ENCODE data around the gene NEDD4L. TPM values are rescaled to one million over a fixed set of nuclear protein-coding genes. Genes with fewer than 3 reads are reported as not detected.

The NEDD4L gene
- total and polyA plus RNA-seq, 4 donors = 10.2 to 20.3 (median 13.2) TPM

DNA sequence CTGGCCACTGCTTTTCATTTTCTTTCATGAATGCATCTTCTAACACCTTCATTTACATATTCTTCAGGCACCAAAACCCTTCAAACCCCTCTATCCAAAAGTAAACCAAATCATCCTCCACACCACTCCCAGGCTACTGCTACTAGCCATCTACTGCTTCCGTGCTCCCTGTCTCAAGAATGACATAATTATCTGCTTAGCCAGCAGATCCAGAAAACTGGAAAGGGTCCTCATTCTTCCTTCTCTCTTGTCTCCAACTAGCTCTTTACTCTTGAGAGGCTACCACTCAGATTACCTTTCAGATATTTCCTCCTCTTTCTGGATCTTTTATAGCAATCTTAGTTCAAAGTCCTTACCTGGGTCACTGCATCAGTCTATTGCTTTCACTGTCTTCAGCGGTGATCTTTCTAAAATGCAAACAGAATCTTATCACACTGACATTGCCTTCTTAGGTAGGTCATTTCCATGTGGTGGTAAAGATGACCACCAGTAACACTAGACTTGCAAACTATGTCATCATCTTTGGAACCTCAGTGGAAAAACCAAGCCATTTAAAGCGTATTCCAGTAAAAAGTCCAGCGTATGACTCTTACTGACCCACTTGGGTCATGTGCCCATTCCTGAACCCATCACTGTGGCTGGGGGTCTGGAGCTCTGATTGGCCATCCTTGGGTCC lies 15.8 kb upstream of the NEDD4L start:
- H3K4me1 ChIP-seq (ENCODE audit: control insufficient read depth in 4 of 4, insufficient read depth in 4 of 4, low read length in 3 of 4) = no peaks in the 10 kb centered on the region
- H3K4me3 ChIP-seq (ENCODE audit: low read depth in 1 of 3, low read length in 3 of 3) = no peak overlapping the region
- no peak overlapping the region for H3K27ac ChIP-seq (ENCODE audit: low read depth in 1 of 2, low read length in 2 of 2)
- 80% methylated on average over 4 of the region's 4 CpGs for WGBS
- H3K36me3 ChIP-seq (ENCODE audit: control insufficient read depth in 4 of 4, insufficient read depth in 3 of 4, low read depth in 1 of 4, low read length in 3 of 4) = no peaks in the 10 kb centered on the region
- TF ChIP-seq FOXA2 (IDR thresholded peaks at IDR 0.05) (no peak), HNF4G (IDR thresholded peaks at IDR 0.05) (no peak), HNF4A (conservative IDR thresholded peaks at IDR 0.05) (no peak), EGR1 (IDR thresholded peaks at IDR 0.05; ENCODE audit: low read depth in 2 of 2) (no peak), JUND (IDR thresholded peaks at IDR 0.05) (no peak), TAF1 (conservative IDR thresholded peaks at IDR 0.05) (no peak), FOXA1 (IDR thresholded peaks at IDR 0.05) (no peak), NR2F2 (IDR thresholded peaks at IDR 0.05) (no peak), SP1 (IDR thresholded peaks at IDR 0.05) (no peak), RAD21 (IDR thresholded peaks at IDR 0.05) (no peak), GABPA (IDR thresholded peaks at IDR 0.05 in 1 of 2, conservative IDR thresholded peaks at IDR 0.05 in 1 of 2) (no peak), YY1 (IDR thresholded peaks at IDR 0.05) (no peak), RXRA (IDR thresholded peaks at IDR 0.05) (no peak), ATF3 (IDR thresholded peaks at IDR 0.05) (no peak)
- TF ChIP-seq, protein P1, sequence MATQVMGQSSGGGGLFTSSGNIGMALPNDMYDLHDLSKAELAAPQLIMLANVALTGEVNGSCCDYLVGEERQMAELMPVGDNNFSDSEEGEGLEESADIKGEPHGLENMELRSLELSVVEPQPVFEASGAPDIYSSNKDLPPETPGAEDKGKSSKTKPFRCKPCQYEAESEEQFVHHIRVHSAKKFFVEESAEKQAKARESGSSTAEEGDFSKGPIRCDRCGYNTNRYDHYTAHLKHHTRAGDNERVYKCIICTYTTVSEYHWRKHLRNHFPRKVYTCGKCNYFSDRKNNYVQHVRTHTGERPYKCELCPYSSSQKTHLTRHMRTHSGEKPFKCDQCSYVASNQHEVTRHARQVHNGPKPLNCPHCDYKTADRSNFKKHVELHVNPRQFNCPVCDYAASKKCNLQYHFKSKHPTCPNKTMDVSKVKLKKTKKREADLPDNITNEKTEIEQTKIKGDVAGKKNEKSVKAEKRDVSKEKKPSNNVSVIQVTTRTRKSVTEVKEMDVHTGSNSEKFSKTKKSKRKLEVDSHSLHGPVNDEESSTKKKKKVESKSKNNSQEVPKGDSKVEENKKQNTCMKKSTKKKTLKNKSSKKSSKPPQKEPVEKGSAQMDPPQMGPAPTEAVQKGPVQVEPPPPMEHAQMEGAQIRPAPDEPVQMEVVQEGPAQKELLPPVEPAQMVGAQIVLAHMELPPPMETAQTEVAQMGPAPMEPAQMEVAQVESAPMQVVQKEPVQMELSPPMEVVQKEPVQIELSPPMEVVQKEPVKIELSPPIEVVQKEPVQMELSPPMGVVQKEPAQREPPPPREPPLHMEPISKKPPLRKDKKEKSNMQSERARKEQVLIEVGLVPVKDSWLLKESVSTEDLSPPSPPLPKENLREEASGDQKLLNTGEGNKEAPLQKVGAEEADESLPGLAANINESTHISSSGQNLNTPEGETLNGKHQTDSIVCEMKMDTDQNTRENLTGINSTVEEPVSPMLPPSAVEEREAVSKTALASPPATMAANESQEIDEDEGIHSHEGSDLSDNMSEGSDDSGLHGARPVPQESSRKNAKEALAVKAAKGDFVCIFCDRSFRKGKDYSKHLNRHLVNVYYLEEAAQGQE (IDR thresholded peaks at IDR 0.05) = no peak
- TF ChIP-seq, protein P2, sequence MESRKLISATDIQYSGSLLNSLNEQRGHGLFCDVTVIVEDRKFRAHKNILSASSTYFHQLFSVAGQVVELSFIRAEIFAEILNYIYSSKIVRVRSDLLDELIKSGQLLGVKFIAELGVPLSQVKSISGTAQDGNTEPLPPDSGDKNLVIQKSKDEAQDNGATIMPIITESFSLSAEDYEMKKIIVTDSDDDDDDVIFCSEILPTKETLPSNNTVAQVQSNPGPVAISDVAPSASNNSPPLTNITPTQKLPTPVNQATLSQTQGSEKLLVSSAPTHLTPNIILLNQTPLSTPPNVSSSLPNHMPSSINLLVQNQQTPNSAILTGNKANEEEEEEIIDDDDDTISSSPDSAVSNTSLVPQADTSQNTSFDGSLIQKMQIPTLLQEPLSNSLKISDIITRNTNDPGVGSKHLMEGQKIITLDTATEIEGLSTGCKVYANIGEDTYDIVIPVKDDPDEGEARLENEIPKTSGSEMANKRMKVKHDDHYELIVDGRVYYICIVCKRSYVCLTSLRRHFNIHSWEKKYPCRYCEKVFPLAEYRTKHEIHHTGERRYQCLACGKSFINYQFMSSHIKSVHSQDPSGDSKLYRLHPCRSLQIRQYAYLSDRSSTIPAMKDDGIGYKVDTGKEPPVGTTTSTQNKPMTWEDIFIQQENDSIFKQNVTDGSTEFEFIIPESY (IDR thresholded peaks at IDR 0.05) = no peak
- TF ChIP-seq, protein P3, sequence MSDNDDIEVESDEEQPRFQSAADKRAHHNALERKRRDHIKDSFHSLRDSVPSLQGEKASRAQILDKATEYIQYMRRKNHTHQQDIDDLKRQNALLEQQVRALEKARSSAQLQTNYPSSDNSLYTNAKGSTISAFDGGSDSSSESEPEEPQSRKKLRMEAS (IDR thresholded peaks at IDR 0.05) = no peak
- TF ChIP-seq, protein P4, sequence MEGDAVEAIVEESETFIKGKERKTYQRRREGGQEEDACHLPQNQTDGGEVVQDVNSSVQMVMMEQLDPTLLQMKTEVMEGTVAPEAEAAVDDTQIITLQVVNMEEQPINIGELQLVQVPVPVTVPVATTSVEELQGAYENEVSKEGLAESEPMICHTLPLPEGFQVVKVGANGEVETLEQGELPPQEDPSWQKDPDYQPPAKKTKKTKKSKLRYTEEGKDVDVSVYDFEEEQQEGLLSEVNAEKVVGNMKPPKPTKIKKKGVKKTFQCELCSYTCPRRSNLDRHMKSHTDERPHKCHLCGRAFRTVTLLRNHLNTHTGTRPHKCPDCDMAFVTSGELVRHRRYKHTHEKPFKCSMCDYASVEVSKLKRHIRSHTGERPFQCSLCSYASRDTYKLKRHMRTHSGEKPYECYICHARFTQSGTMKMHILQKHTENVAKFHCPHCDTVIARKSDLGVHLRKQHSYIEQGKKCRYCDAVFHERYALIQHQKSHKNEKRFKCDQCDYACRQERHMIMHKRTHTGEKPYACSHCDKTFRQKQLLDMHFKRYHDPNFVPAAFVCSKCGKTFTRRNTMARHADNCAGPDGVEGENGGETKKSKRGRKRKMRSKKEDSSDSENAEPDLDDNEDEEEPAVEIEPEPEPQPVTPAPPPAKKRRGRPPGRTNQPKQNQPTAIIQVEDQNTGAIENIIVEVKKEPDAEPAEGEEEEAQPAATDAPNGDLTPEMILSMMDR (IDR thresholded peaks at IDR 0.05; ENCODE audit: low read depth, low read length, missing input control) = no peak
- H3K9ac ChIP-seq (ENCODE audit: low read depth in 1 of 2, low read length in 2 of 2) = no peak overlapping the region
- DNase-seq (ENCODE audit: low spot score) = no peak
- H3K27me3 ChIP-seq (ENCODE audit: control insufficient read depth in 4 of 4, insufficient read depth in 4 of 4, low read length in 3 of 4) = peaks cover 0 to 4% (median 0%) of the 10 kb centered on the region in 4 donors
- no peaks in the 10 kb centered on the region for H3K9me3 ChIP-seq (ENCODE audit: control insufficient read depth in 4 of 4, low read length in 3 of 4)

Data from liver (tissue), 9 donors.